HepG2 (cell line): ENCODE data around the gene PTX4.

ENCODE experiments used
- POLR2A ChIP-seq, 2 experiments: IDR thresholded peaks; 2 replicates each; pipeline ENCODE4 v1.6.1; 2011; ENCODE audit warnings: low read depth in 2 of 2, low read length in 2 of 2, mild to moderate bottlenecking in 1 of 2, moderate library complexity in 1 of 2; ENCODE audit not compliant: insufficient read depth in 1 of 2
- ZMYM3 ChIP-seq: sonication (generic); formaldehyde crosslinking; IDR thresholded peaks from 2 replicates; pipeline ENCODE4 v1.5.1; 2020; ENCODE audit warnings: mild to moderate bottlenecking, missing genetic modification reagents
- TF ChIP-seq, protein P1 (sequence below): IDR thresholded peaks from 2 replicates; pipeline ENCODE4 v1.6.1; 2012; ENCODE audit warnings: inconsistent platforms
- TF ChIP-seq, protein P2 (sequence below): sonication (generic); formaldehyde crosslinking; IDR thresholded peaks from 2 replicates; pipeline ENCODE4 v1.4.0; 2020; ENCODE audit warnings: missing genetic modification reagents

- TF ChIP-seq POLR2A (IDR thresholded peaks at IDR 0.05; ENCODE audit: insufficient read depth in 1 of 2, low read depth in 2 of 2, low read length in 2 of 2), result no peak
- TF ChIP-seq, protein P1, sequence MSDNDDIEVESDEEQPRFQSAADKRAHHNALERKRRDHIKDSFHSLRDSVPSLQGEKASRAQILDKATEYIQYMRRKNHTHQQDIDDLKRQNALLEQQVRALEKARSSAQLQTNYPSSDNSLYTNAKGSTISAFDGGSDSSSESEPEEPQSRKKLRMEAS, result no peak
- no peak for TF ChIP-seq ZMYM3
- TF ChIP-seq, protein P2, sequence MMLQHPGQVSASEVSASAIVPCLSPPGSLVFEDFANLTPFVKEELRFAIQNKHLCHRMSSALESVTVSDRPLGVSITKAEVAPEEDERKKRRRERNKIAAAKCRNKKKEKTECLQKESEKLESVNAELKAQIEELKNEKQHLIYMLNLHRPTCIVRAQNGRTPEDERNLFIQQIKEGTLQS (CRISPR knock-in tag), result no peak
Observed at GRCh38 chr16:1509307-1510221, 20.8 kb upstream of the PTX4 start.
